ENCODE data around the gene TRAPPC10. TPM values are rescaled to one million over a fixed set of nuclear protein-coding genes. Genes with fewer than 3 reads are reported as not detected.

The TRAPPC10 gene
- total RNA-seq, 2 donors from 2014 or later, result 10.9 to 26.4 TPM

DNA sequence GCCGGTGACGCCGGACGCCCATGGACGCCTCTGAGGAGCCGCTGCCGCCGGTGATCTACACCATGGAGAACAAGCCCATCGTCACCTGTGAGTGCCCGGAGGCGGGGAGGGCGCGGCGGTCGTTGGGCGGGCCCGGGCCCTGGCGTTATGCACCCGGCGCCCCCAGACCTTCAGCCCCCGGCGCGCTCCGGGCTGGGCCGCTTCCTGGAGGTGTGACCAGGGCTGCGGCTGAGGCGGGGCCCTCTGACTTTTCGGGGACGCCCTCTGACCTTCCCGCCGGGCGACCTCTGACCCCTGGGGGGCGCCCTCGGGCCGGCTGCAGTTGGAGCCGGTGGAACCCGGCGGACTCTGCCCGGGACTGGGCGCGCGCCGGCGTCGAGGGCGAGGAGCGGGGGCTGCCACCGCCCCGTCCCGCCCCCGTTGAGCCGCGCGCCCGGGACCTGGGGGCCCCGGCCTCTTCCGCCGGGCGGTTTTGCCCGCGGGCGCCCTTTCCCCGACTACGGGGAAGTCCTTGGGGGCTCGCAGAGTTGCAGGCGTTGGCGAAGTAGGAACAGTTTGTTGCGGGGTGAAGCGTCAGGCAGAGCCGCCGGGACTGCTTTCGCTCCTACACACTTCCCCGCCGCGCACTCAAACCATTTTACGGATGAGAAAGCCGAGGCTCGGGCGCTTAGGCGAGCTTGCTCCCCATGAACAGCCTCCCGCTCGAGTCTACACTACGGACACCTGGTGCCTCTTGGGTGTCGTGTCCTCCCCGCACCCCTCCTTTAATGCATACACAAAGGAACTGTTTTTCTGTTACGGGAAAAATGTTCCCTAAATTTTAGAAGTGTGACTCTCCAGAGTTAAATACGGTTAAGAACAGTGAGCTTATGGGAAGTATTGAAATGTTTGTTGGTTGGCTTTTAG lies 618 bp downstream of the TRAPPC10 start:
- Histone ChIP-seq H3K27me3 (no peaks in the 10 kb centered on the region), H3K9me3 (no peaks in the 10 kb centered on the region), H3K4me1 (peaks cover 30% of the 10 kb centered on the region), H3K4me3 (peak overlapping the region; percentile 26 to 69), H3K36me3 (replicated peaks in 1 of 2; ENCODE audit: insufficient read depth in 1 of 2, low read depth in 2 of 2) (no peaks in the 10 kb centered on the region), H3K27ac (peak overlapping the region; percentile 86 to 97 (median 94))
- intact Hi-C loops (cut with DNase I), result no loop called here
- DNase-seq (peak; percentile 39 to 57 (median 54)), ATAC-seq (peak; percentile 54)
- 0% methylated on average over 19 to 83 of the region's 87 CpGs for WGBS, 2 donors
- TF ChIP-seq, protein P1, sequence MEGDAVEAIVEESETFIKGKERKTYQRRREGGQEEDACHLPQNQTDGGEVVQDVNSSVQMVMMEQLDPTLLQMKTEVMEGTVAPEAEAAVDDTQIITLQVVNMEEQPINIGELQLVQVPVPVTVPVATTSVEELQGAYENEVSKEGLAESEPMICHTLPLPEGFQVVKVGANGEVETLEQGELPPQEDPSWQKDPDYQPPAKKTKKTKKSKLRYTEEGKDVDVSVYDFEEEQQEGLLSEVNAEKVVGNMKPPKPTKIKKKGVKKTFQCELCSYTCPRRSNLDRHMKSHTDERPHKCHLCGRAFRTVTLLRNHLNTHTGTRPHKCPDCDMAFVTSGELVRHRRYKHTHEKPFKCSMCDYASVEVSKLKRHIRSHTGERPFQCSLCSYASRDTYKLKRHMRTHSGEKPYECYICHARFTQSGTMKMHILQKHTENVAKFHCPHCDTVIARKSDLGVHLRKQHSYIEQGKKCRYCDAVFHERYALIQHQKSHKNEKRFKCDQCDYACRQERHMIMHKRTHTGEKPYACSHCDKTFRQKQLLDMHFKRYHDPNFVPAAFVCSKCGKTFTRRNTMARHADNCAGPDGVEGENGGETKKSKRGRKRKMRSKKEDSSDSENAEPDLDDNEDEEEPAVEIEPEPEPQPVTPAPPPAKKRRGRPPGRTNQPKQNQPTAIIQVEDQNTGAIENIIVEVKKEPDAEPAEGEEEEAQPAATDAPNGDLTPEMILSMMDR (IDR thresholded peaks at IDR 0.05), result no peak
- TF ChIP-seq POLR2A (IDR thresholded peaks at IDR 0.05), result no peak

DNA sequence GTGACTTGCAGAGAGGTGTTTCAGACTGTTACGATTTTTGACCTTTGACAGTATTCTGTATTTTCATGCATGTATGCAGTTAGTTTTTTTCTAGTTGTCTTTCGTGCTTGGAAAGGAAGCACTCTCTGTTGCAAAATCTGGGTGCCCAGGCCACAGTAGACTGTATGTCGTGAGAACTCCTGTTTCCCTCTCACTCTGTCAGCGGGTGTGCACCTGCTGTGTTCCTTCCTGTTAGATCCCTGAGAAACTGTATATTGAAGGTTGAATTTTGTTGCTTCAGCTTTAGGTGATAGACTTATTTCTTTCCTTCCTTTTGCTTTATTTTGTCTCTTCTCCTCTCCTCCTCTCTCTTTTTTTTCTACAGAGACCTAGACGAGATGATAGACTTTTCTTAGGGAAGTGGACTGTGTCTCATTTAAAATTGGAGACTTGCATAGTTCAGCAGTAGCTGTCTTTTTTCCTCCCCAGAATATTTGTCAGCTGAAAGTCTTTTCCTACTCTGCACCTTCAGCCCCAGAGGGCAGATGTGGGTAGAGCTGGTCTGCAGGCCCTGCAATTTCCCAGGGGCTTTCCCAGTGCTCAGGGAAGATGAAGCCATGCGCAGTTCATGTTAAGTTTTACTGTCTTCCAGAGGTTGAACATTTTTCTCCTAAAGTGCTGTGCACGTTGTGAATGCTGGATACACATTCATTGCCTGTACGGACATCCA lies 1.4 kb downstream of the TRAPPC10 start:
- TF ChIP-seq, protein P1 (IDR thresholded peaks at IDR 0.05), result no peak
- no peak for TF ChIP-seq POLR2A (IDR thresholded peaks at IDR 0.05)
- Histone ChIP-seq H3K27me3 (no peaks in the 10 kb centered on the region), H3K27ac (peak overlapping the region in 2 of 4 donors; percentile 95 to 97), H3K4me1 (peaks cover 38% of the 10 kb centered on the region), H3K4me3 (peak overlapping the region; percentile 26 to 69), H3K9me3 (no peaks in the 10 kb centered on the region), H3K36me3 (replicated peaks in 1 of 2; ENCODE audit: insufficient read depth in 1 of 2, low read depth in 2 of 2) (no peaks in the 10 kb centered on the region)
- 6 to 13% methylated on average over 8 of the region's 8 CpGs for WGBS, 2 donors
- intact Hi-C loops (cut with DNase I), result no loop called here
- ATAC-seq, result no peak
- no peak for DNase-seq

DNA sequence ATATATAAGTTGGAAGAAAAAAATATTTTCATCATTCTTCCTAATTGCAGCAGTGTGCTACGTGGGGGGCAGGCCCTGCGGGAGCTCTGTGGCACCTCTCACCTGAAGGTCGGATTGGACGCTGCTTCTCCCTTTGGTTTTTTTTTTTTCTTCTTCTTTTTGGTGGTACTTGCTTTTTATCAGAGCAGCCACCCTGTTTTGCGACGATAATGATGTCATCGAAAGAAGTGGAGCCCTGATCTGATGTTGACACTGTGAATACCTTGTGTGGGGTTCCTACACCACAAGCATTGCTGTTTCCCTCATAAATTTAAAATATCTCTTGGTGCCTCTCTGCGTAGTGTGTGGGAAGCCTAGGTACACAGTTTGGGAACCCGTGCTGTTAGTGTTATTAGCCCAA lies 5.5 kb downstream of the TRAPPC10 start:
- intact Hi-C loops (cut with DNase I), result no loop called here
- Histone ChIP-seq H3K4me3 (no peak overlapping the region), H3K27ac (no peak overlapping the region), H3K4me1 (peaks cover 58% of the 10 kb centered on the region), H3K36me3 (replicated peaks in 1 of 2; ENCODE audit: insufficient read depth in 1 of 2, low read depth in 2 of 2) (no peaks in the 10 kb centered on the region), H3K27me3 (no peaks in the 10 kb centered on the region), H3K9me3 (no peaks in the 10 kb centered on the region)
- TF ChIP-seq, protein P1 (IDR thresholded peaks at IDR 0.05), result no peak
- TF ChIP-seq POLR2A (IDR thresholded peaks at IDR 0.05), result no peak
- WGBS, 2 donors, result 84 to 89% methylated on average over 9 of the region's 9 CpGs
- no peak for DNase-seq
- no peak for ATAC-seq

DNA sequence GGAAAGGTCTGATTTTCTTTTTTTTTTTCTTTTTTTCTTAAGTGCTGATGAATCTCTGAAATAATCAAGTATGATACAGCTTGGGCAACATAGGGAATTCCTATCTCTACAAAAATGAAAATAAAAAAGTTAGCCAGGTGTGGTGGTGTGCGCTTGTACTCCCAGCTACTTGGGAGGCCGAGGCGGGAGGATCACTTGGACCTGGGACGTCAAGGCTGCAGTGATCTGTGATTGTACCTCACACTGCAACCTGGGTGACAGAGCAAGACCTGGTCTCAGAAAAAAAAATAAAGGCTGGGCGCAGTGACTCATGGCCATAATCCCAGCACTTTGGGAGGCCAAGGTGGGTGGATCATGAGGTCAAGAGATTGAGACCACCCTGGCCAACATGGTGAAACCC lies 6.0 kb downstream of the TRAPPC10 start:
- DNase-seq (no peak), ATAC-seq (no peak)
- Histone ChIP-seq H3K9me3 (no peaks in the 10 kb centered on the region), H3K4me1 (peaks cover 56% of the 10 kb centered on the region), H3K4me3 (no peak overlapping the region), H3K27me3 (no peaks in the 10 kb centered on the region), H3K27ac (no peak overlapping the region), H3K36me3 (replicated peaks in 1 of 2; ENCODE audit: insufficient read depth in 1 of 2, low read depth in 2 of 2) (no peaks in the 10 kb centered on the region)
- TF ChIP-seq, protein P1 (IDR thresholded peaks at IDR 0.05), result no peak
- WGBS, 2 donors, result 91 to 93% methylated on average over 5 of the region's 5 CpGs
- intact Hi-C loops (cut with DNase I), result no loop called here
